GM18505 (cell line): ENCODE data around the gene CCDC116.
A peak's percentile ranks its signal among the peaks of the same experiment; 100 is the strongest.
"Not testable (repeated sequence)": the region's sequence is repeated elsewhere in the genome, so short reads cannot be mapped to it uniquely, and the experiment has no call there.

Source experiments
- ATAC-seq: cut with Tn5 transposase; IDR thresholded peaks from one replicate; pipeline ENCODE4 v1.9.1; 2021; ENCODE audit not compliant: unreplicated experiment
- POLR2A ChIP-seq: IDR thresholded peaks from 4 replicates; pipeline ENCODE4 v1.6.1; 2011; ENCODE audit warnings: borderline replicate concordance; ENCODE audit not compliant: insufficient read depth, insufficient read length; ENCODE audit errors: extremely low read depth

CCDC116 gene

GRCh38 chr22:21632931-21633330 lies 371 bp downstream of the CCDC116 start:
- ATAC-seq, result no peak
- no peak for TF ChIP-seq POLR2A

GRCh38 chr22:21633481-21633880 lies 921 bp downstream of the CCDC116 start:
- ATAC-seq, result no peak
- no peak for TF ChIP-seq POLR2A

- ATAC-seq, result no peak
- no peak for TF ChIP-seq POLR2A
These were observed 1.5 kb downstream of the CCDC116 start for GRCh38 chr22:21634081-21634480.

GRCh38 chr22:21634844-21635243 lies 2.3 kb downstream of the CCDC116 start:
- no peak for ATAC-seq

GRCh38 chr22:21635771-21636510 lies 3.4 kb downstream of the CCDC116 start:
- ATAC-seq, result no peak

More at GRCh38 chr22:21634844-21635243, 2.3 kb downstream of the CCDC116 start:
- no peak for TF ChIP-seq POLR2A

GRCh38 chr22:21636629-21637218 lies 4.2 kb downstream of the CCDC116 start:
- TF ChIP-seq POLR2A, result no peak
- ATAC-seq, result no peak

More at GRCh38 chr22:21635771-21636510, 3.4 kb downstream of the CCDC116 start:
- no peak for TF ChIP-seq POLR2A

- ATAC-seq, result not testable (repeated sequence)
These were observed 4.9 kb downstream of the CCDC116 start for GRCh38 chr22:21637450-21637849.

GRCh38 chr22:21639359-21639758 lies 6.8 kb downstream of the CCDC116 start:
- no peak for ATAC-seq
- TF ChIP-seq POLR2A, result no peak

GRCh38 chr22:21640810-21641209 lies 8.2 kb downstream of the CCDC116 start:
- no peak for TF ChIP-seq POLR2A
- ATAC-seq, result no peak

GRCh38 chr22:21641417-21641788 lies 8.8 kb downstream of the CCDC116 start:
- ATAC-seq, result no peak
- no peak for TF ChIP-seq POLR2A

GRCh38 chr22:21641789-21642583 lies 9.4 kb downstream of the CCDC116 start, which contains the start of gene SDF2L1:
Gene SDF2L1, plus strand, starts transcription at chr22:21642302. Its CDS starts 35 bp downstream, at chr22:21642337.
- peak; percentile 90 for ATAC-seq
- TF ChIP-seq POLR2A, result peak; percentile 79

- ATAC-seq, result peak; percentile 23
- TF ChIP-seq POLR2A, result no peak
These were observed 10.3 kb downstream of the CCDC116 start for GRCh38 chr22:21642584-21643448.

- TF ChIP-seq POLR2A, result no peak
- no peak for ATAC-seq
These were observed 11.2 kb downstream of the CCDC116 start for GRCh38 chr22:21643533-21644357.

- ATAC-seq, result not testable (repeated sequence)
These were observed 13.0 kb downstream of the CCDC116 start for GRCh38 chr22:21645513-21645912.
